DND-41 (cell line): Measurements from ENCODE around the gene RASGRP2.

Source experiments
- EZH2 ChIP-seq: IDR thresholded peaks from 3 replicates; pipeline ENCODE4 v1.6.1; 2012; ENCODE audit warnings: borderline replicate concordance, low read depth, mild to moderate bottlenecking, moderate library complexity, low read length, inconsistent platforms; ENCODE audit not compliant: severe bottlenecking
- TF ChIP-seq, protein P1 (sequence below): IDR thresholded peaks from 2 replicates; pipeline ENCODE4 v1.5.1; 2012; ENCODE audit warnings: borderline replicate concordance, low read length, moderate library complexity, mild to moderate bottlenecking; ENCODE audit not compliant: poor library complexity, severe bottlenecking; ENCODE audit errors: extremely low read depth

- TF ChIP-seq, protein P1, sequence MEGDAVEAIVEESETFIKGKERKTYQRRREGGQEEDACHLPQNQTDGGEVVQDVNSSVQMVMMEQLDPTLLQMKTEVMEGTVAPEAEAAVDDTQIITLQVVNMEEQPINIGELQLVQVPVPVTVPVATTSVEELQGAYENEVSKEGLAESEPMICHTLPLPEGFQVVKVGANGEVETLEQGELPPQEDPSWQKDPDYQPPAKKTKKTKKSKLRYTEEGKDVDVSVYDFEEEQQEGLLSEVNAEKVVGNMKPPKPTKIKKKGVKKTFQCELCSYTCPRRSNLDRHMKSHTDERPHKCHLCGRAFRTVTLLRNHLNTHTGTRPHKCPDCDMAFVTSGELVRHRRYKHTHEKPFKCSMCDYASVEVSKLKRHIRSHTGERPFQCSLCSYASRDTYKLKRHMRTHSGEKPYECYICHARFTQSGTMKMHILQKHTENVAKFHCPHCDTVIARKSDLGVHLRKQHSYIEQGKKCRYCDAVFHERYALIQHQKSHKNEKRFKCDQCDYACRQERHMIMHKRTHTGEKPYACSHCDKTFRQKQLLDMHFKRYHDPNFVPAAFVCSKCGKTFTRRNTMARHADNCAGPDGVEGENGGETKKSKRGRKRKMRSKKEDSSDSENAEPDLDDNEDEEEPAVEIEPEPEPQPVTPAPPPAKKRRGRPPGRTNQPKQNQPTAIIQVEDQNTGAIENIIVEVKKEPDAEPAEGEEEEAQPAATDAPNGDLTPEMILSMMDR: no peak
- no peak for TF ChIP-seq EZH2
Observed at GRCh38 chr11:64715756-64716472, 28.0 kb downstream of the RASGRP2 start.
